ENCODE measurements around the gene ADAMTS15.
A peak's percentile ranks its signal among the peaks of the same experiment; 100 is the strongest.

Gene ADAMTS15

DNA sequence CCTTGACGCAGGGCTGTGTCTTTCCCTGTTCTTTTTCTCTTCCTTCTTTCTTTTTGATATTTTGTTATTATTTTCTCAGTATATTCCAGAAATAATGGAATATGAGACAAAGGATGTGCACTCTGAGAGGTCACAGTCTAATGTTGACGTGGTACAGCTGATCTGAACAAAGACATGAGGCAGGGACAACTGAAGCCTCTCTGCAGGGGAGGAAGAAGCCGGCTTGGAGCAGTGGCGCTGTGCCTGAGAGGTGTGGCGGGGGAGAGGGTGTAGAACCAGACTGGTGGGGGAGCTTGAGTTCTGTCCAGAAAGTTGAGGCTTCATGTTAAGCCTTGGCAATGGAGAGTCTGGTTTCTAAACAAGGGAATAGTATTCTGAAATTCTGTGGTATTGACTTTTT, 34.7 kb downstream of the ADAMTS15 start:
- DNase-seq: no peak

DNA sequence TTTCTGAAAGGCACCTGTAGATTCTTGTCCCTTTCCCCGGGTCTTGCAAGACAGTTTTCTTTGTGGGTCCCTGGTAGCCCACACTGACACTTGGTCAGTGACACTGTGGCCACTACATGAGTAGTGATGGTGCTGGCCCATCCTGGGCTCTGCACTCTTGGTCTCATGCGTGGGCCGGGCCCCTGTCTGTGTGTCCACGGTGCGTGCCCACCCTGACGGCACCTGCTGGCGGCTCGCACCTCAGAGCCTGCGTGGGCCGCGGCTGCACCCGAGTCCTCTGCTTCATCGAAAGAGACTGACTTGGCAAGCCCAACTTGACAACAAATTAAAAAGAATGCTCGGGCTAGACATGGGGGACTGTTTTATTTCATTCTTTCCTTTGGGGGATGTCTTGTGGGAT, 37.5 kb downstream of the ADAMTS15 start:
- DNase-seq: no peak

DNA sequence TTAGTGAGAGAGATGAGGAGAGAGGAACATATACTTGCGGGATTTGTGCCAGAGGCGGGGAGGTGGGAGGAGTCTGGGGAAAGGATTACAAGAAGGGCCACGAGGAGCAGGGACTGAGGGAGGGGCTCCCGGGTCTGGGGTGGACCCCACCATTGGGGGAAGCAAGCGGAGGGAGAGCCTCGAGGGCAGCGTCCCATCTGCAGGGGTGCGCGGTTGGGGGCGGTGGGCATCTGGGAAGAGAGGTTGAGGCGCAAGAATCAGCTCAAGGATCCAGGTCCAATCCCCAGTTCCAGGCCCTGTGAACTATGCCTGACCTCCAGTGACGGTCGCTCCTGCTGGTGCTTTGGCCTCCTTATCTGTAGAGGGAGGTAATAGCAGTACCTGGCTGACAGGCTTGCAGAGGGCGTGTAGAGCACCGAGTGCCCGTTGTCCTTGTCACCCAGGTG, 38.0 kb downstream of the ADAMTS15 start:
- DNase-seq: no peak

DNA sequence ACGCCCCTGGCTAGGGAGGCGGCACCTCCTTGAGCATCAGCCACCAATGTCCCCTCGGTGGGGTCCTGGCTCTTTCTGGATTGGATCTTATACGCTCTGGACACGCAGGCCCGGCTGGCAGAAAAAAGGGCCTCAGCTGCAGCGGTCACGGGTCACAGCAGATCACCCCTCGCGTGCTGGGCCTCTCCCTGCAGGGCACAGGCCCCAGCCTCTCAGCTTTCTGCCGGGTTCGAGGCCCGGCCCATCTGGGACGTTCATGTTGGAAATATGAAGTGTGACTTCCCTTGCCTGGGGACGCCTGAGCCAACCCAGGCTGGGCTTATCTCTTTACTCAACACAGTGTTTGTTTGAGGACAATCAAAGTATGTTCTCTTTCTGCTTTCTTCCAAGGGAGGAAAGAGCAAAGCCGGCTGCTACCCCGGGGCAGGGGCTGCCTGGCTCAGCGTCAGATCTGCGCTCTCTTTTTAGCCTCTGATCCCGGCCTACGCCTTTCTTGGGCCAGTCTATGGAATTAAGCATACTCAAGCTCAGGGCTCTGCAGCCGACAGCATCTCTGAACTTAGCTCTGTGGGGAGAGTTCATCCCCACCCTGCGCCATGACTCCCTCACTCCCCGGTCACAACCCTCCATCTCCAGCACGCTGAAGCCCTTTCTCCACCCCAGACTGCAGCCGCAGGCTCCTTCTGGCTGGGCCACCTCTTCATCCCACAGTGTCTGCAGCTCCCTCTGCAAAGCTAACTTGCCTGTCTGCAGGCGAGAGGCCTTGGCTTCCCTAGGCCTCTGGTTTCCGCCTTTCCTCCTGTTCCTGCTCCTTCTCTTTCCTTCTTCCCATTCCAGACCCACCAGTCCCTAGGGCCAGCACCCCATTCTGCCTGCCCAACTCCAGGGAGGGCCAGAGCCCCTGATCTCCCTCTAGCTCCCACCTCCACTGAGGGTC, 38.8 kb downstream of the ADAMTS15 start:
- DNase-seq: no peak

GRCh38 chr11:130487924-130488815, 39.7 kb downstream of the ADAMTS15 start:
- DNase-seq: no peak

- no peak for DNase-seq
These were observed 40.6 kb downstream of the ADAMTS15 start for GRCh38 chr11:130488848-130489584.

DNA sequence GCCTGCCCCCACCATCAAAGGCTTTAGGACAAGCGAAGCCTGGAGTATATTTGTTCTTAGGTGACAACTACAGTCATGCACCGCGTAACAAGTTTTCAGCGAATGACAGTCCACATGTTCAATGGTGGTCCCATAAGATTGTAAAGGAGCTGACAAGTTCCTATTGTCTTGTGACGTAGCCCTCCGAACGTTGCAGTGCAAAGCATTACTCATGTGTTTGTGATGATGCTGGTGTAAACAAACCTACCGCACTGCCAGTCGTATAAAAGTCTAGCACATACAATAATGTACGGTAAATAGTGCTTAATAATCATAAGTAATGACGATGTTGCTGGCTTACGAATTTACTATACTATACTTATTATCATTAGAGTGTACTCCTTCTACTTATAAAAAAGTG, 41.3 kb downstream of the ADAMTS15 start:
- DNase-seq: no peak

DNA sequence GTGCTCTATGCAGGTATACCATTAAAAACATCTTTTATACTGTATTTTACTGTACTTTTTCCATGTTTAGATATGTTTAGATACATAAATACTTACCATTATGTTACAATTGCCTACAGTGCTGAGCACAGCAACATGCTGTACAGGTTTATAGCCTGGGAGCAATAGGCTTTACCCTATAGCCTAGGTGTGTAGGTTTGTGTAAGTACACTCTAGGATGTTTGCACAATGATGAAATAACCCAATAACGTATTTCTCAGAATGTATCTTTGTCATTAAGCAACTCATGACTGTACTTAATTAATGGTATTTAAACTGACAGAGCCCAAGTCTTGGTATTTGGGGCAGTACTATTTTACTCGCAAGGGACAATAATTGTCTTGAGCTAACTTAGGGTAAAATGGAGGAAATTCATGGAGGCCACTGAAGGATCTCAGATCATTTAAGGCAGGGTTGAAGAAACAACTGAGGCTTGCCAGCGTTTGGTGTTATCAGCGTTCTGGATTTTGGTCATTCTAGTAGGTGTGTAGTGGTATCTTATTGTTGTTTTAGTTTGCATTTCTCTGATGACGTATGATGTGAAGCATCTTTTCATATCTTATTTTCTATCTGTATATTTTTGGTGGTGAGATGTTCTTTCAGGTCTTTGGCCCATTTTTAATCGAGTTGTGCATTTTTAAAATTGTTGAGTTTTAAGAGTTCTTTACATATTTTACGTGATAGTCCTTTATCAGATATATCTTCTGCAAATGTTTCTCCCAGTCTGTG, 42.4 kb downstream of the ADAMTS15 start:
- no peak for DNase-seq

GRCh38 chr11:130498181-130498580, 49.7 kb downstream of the ADAMTS15 start:
- DNase-seq: no peak

- no peak for DNase-seq
These were observed 51.4 kb downstream of the ADAMTS15 start for GRCh38 chr11:130499828-130500227.

GRCh38 chr11:130504317-130504716, 55.9 kb downstream of the ADAMTS15 start:
- no peak for DNase-seq

DNA sequence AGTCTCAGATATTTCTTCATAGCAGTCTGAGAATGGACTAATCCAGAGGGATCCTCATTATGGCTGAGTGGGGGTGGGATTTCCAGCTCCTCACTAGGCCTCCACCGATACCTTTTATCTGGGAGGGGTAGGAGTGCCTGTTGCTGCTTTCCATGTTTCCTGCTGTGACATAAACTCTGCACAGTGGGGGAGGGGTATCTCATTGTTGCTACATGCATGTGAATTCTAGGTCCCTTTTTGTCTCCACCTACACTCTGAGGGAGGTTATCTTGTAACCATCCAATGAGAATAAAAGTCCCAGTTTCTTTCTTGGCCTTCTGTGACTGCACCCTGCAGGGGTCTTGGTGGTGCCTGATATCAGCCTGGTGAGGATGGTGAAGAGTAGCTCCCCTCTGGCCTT, 60.5 kb downstream of the ADAMTS15 start:
- DNase-seq: no peak

GRCh38 chr11:130509942-130510341, 61.5 kb downstream of the ADAMTS15 start:
- no peak for DNase-seq

DNA sequence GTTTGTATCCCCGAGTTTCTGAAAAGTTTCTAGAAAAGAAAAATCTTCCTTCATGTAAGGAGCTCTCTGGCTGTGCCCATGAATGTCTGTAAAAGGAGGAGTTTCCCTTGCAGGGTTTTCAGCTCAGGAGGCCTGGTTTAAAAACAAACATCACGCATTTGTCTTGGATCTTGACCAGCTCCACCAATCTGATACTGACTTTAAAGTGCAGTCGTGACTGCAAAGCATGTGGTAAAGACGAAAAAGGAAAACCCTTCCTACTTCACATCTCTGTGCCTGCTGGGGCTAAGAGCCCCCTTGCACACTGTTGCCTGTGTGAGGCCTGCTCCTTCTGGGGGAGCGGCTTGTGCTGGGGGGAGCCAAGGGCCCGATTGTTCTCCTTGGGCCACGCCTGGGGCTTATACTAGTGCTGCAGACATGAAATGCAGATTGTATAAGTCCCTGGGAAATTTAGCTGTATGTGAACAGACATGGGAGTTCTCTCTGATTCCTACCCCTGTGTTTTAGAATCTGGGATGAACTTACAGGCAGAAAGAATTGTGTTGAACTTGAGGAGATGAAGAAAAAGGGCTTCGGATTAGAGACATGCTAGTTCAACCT, 62.1 kb downstream of the ADAMTS15 start:
- DNase-seq: no peak

DNA sequence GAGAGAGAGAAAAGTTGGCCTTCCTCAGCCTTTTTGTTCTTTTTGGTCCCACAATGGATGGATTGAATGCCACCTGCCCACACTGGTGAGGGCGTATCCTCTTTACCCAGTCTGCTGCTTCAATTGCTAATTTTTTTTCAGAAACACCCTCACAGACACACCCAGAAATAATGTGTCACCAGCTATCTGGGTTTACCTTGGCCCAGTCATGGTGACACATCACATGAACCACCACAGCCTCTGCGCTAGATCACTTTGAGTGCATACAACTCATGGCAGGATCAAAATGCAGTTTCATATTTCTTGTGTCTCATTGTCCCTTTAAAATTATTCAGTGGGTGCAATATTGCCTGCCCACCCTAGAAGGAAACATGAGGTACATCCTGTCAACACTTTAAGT, 63.3 kb downstream of the ADAMTS15 start:
- no peak for DNase-seq

- no peak for DNase-seq
These were observed 64.2 kb downstream of the ADAMTS15 start for GRCh38 chr11:130512662-130513061.

- peak in 1 of 2 donors; percentile 6 for DNase-seq
These were observed 64.7 kb downstream of the ADAMTS15 start for GRCh38 chr11:130513132-130513531.

DNA sequence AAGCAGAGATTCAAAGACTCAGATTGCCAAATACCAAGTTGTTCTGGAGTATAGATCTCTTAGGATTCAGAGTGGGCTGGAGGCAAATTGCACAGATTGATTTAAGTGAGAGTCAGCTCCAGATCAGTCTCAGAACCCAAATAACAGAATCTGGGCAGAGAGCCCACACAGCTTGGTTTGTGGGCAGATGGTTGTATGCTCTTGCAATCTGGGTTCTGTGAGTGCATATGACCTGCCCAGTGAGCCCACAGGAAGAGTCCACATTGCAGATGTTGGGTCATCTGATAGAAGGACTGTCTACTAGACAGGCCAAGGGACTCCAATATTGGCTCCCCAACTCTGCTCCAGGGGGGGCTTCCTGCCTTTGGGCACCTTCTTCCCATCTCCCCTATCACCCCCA, 65.9 kb downstream of the ADAMTS15 start:
- DNase-seq: no peak

- no peak for DNase-seq
These were observed 66.4 kb downstream of the ADAMTS15 start for GRCh38 chr11:130514851-130515250.

- no peak for DNase-seq
These were observed 67.5 kb downstream of the ADAMTS15 start for GRCh38 chr11:130515829-130516553.

Data from hippocampal formation (tissue), 2 donors.